Measurements from ENCODE around the gene MACROD2.

DNA sequence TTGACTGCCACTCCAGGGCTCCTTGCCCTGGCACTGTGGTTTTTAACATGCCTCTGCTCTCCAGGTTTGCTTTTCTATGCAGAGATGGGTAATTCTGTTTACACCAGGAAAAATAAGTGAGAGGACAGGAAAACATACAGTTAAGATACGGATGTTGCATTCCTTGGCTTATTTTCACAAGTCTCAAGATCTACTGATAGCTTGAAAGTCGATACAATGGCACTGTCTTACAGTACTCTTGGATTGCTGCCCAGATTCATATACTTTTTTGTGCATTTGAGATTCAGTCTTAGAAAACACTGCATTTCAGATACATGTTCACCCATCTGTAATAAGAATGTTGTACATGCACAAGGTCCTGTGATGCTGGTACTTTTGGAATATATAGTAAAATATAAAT lies 501.7 kb downstream of the MACROD2 start:
- TF ChIP-seq, protein P1, sequence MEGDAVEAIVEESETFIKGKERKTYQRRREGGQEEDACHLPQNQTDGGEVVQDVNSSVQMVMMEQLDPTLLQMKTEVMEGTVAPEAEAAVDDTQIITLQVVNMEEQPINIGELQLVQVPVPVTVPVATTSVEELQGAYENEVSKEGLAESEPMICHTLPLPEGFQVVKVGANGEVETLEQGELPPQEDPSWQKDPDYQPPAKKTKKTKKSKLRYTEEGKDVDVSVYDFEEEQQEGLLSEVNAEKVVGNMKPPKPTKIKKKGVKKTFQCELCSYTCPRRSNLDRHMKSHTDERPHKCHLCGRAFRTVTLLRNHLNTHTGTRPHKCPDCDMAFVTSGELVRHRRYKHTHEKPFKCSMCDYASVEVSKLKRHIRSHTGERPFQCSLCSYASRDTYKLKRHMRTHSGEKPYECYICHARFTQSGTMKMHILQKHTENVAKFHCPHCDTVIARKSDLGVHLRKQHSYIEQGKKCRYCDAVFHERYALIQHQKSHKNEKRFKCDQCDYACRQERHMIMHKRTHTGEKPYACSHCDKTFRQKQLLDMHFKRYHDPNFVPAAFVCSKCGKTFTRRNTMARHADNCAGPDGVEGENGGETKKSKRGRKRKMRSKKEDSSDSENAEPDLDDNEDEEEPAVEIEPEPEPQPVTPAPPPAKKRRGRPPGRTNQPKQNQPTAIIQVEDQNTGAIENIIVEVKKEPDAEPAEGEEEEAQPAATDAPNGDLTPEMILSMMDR (IDR thresholded peaks at IDR 0.05; ENCODE audit: poor library complexity, severe bottlenecking): no peak
- TF ChIP-seq POLR2AphosphoS5 (IDR thresholded peaks at IDR 0.05) (no peak), EP300 (conservative IDR thresholded peaks at IDR 0.05; ENCODE audit: poor library complexity, severe bottlenecking) (no peak)
